LoVo (cell line): ENCODE results near the gene UROS.

Source experiments
- DNase-seq: peaks from one replicate; pipeline ENCODE4 v3.0.0-alpha.2; 2016; ENCODE audit warnings: low spot score

The UROS gene

GRCh38 chr10:125828311-125828710 is 5.3 kb upstream of the UROS start:
- no peak for DNase-seq

GRCh38 chr10:125827133-125827532 is 4.1 kb upstream of the UROS start:
- no peak for DNase-seq

- DNase-seq = peak; percentile 2
These were observed 1.7 kb upstream of the UROS start for GRCh38 chr10:125824736-125825135.

DNA sequence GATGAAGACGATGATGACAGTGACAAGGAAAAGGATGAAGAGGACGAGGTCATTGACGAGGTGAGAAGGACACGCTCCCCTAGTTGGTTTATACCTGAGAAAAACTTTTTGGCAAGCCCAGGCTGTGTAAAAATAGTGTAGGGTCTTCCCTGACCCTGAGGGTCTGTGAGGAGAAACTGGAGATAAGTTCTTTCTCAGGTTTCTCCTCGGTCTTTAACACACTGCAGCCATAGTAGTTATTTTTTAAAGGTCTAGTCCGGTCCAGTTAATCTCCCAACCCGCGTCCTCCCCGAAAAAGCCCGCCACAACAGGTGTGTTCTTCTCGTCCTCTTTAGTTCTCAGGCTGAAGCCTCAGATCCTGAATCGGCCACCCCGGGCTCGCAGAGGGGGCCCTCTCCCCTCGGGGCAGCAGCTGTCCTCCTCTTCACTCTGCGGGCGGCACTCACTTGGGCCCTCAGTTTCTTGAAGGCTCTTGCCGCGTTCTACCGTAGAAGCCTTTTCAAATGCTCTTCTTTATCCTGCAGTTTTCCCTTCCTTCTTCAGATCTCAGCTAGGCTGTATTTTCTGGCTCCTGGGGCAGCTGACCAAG is 699 bp upstream of the UROS start:
- DNase-seq = no peak

DNA sequence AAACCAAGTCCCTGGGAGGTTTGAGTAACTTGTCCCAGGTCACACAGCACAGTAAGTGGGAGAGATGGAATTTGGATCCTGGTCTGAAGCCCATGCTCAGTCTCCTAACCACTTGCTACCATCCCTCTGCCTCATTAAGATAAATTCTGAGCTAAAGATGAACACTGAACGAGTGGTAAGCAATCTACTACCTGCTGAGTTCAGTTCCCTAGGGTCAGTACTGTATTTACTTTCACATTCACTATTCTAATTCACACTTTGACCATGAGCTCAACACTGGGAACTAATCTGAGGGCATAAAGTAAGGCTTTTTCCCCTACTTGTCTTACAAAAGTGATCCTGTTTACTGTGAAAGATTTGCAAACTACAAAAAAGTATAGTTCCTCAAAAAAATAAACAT is 2.4 kb downstream of the UROS start:
- no peak for DNase-seq

DNA sequence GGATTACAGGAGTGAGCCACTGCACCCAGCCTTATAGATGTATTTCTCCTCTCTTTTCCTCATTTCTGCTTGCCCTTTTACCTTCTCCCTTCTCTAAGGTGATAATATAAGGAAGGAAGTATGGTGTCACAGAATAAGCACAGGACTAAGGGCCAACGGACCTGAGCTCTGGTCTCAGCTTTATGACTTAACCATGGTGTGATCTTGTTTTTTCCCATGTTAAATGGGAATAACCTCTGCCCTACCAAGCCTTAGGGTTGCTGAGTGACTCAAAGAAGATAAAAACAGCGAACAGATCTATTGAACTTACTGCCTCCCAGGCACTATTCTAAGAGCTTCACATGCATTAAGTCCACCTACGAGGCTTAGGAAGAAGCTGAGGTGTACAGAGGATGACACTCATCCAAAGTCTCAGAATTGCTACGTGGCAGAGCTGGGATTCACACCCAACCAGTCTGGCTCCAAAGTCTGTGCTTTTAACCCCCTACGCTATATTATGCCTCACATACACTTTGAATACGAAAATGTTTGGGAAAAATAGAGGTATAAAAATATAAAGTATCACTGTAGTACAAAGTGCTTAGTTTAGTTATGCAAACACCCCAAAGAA is 5.6 kb downstream of the UROS start:
- no peak for DNase-seq

- DNase-seq = no peak
These were observed 6.5 kb downstream of the UROS start for GRCh38 chr10:125816548-125816947.

- no peak for DNase-seq
These were observed 7.3 kb downstream of the UROS start for GRCh38 chr10:125815764-125816163.

- DNase-seq = no peak
These were observed 10.8 kb downstream of the UROS start for GRCh38 chr10:125812128-125812750.

DNA sequence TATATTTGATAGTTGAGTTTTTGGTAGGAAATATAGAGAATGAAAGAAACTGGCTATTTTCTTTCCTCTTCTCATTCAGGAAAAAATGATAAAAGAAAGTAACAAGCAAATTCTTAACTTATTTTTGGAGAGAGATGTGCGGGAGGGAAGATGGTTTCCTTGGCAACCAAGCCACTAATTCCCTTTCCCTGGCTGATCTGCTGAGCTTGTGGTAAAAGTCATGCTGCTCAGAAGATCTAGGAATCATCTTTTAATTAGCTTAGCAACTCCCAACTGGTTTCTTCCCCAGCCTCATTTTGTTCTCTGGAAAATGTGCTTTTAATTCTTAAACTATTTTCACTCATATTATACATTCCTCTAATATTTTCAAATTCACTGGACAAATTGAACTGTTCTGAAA is 11.8 kb downstream of the UROS start:
- DNase-seq = no peak

DNA sequence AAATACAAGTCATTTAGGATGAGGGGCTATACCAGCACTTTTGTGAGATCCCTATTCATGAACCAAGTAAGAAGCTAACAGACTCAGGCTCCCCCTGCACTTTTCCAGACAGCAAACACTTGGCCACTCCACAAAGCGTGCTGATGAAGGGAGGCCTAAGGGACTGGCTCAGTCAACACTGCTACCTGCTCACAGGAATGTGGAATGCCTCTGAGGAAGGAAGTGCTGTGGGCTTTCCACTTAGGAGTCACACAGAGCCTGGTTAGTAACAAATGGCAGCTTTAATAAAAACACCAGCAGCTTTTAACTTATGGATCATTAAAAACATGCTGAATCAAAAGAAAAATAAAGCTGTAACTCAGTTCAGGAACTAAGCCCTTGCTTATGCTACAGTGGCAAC is 15.0 kb downstream of the UROS start:
- DNase-seq = no peak

GRCh38 chr10:125802739-125803138 is 20.3 kb downstream of the UROS start:
- no peak for DNase-seq

DNA sequence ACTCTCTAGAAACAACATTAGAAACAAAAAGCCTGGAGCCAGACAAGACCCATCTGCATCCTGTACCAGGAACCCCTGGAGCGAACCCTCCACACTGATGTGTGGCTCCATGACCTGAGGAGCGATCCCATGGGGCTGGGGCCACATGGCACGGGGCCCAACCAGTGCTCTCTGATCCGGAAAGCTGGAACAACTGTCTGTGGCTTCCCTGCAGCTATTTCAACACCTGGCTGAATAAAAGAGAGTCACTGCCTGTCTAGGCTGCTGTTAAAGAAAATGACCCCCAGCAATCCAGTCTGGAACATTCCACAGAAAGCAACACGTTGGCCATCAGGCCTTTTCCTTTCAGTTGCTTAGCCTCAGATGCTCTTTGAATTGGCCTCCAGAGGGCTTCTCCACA is 20.9 kb downstream of the UROS start:
- no peak for DNase-seq

DNA sequence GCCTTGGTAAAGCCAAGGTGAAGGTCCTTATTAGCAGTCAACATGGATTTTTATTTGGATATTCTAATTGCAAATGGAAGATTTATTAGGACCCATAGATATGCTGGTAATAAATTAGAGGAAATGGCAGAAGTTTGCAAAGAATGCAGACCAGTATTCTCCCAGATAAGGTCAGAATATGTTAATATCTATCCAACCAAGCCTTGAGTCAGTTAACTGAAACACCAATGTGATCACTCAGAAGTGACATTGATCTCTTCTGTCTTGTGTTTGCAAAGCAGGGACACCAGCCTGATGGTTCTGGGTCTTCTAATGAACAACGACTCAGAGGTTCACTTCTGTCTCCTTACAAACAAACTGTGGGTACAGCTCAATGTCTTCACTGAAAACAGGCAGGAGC is 21.5 kb downstream of the UROS start:
- no peak for DNase-seq

- DNase-seq = no peak
These were observed 23.4 kb downstream of the UROS start for GRCh38 chr10:125799451-125800182.

- no peak for DNase-seq
These were observed 24.9 kb downstream of the UROS start for GRCh38 chr10:125797994-125798662.

- no peak for DNase-seq
These were observed 25.6 kb downstream of the UROS start for GRCh38 chr10:125797424-125797823.

- DNase-seq = no peak
These were observed 27.3 kb downstream of the UROS start for GRCh38 chr10:125795637-125796190.

GRCh38 chr10:125795128-125795527 is 27.9 kb downstream of the UROS start:
- DNase-seq = no peak

DNA sequence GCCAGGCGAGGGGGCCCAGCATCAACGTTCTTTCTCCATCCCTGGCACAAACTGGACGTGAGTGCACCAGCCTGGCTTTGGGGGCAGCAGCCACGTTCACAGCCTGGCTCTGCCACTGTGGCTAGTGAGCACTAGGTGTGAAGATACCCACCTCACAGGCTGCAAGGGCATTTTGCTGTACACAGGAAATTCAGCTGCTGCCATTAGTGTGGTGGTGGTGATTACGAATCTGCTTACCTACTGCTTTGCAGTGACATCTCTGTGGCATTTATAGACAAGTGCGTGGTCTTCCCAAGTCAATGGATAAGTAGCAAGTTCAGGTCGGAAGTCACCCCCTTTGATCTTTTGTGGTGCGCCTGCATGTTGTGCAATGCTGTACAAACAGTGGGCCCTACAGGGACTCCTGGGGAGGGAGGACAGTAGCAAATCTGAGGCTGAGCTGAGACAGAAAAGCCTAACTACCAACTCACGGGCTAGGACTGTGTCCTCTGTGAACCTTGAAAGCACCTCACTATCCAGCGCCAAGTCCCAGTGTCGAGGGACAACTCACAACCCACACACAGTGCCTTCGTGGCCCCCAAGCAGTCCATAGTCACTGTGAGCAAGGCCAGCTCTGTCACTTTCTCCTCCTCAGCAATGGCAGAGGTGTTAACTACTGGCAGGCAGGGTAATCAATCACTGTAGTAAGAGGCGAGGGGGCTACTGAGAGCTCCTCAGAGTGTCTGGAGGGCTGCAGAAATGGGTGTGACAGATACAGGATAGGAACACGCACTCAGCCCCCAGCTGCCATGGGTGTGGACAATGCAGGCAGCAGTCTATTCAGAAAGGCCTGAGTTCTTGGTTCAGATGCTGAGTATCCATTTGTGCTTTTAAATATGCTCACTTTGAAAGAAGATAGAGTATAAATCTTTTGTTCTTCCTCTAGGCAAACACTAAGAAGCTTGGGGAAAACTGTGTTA is 30.4 kb downstream of the UROS start:
- no peak for DNase-seq
